GM18868 (cell line): Measurements from ENCODE around the gene CAPN2.
A peak's percentile ranks its signal among the peaks of the same experiment; 100 is the strongest.
"Not testable (repeated sequence)": the region's sequence is repeated elsewhere in the genome, so short reads cannot be mapped to it uniquely, and the experiment has no call there.

Experiments
- ATAC-seq: cut with Tn5 transposase; IDR thresholded peaks from one replicate; pipeline ENCODE4 v1.9.1; 2021; ENCODE audit warnings: mild to moderate bottlenecking, moderate library complexity; ENCODE audit not compliant: unreplicated experiment

CAPN2 gene

DNA sequence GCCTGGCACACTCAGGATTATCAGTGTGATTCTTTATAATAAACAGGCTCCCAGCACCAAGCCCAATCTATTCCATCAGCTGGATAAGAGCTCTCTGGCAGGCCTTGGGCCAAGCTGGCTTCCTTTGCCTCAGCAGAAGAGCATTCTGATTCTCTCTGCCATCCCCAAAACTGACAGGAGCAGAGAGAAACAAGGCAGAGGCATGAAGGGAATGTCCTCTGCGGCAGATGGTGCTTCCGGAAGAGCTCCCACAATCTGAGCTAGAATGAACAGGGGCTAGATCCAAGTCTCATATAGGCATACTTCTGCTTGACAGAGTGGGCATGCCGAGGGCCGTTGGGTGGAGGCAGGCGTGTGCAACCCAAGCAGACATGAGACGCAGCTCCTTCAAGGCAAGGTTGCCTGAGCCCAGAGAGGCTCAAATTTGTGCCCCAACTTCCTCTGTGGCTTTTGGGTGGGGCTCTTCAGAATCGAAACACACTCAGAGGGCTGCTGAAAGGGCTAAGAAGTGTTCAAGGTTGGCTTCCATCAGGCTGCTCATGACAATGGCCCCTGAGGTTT lies 4.0 kb downstream of the CAPN2 start:
- peak; percentile 47 for ATAC-seq

DNA sequence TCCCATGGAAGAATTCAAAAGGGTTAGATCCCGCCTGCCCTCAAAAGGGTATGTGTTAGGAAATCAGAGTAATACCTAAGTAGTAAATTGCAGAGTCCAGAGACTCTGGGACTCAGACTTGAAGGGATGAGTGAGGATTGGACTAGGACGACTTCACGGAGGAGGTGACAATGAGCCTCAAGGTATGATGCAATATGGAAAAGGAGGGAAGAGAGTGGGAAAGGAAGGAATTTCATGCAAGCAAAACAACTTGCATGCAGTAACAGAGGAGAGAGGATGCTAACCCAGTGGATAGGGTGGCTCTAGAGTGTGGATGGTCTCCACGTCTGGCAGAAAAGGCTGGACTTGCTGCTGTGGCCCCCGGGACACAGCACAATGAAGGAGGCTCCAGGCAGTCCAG lies 4.8 kb downstream of the CAPN2 start:
- ATAC-seq = no peak

DNA sequence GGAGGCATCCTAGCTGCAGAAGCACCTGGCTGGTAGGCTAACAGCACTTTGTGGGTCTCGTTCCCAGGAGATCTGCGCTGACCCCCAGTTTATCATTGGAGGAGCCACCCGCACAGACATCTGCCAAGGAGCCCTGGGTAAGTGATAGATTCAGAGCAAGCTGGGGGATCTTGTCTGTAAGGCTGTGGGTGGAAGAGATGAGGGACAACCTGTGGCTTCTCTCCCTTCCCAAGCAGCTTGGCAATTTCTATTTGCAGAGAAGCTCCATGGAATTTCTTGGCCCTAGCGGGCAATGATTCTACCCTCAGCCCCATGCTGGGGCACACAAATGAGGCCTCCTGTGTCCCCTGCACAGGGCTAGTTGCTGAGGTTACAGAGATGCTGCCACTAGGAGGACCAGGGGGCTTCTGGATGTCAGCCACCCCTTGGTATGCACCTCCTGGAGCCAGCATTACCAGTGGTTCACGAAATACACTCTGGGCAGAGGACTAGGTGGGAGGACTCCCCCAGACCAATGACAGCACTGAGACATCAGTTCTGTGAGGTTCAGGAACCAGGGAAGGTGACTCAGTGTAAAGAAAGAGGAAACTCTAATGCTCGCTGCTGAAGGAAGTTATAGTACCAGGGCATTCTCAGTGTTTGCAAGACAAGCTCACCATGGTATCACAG lies 5.5 kb downstream of the CAPN2 start:
- no peak for ATAC-seq

DNA sequence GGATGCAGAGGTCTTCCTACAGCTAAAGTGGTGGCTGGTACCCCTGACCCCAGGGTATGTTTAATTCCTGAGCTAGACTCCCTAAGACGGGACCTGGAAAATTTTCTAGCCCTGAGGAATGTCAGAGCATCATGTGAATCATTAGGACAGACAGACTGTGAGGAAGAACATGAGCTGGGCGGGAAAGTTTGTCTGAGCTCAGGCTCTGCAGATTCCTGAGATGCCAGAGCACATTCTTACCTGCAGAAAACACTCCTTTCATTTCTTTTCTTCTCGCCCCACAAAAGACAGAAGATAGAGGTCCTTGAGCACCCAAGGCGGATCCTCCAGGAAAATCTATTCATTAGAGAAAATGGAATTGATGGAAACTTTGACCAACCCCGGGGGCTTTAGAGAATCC lies 6.5 kb downstream of the CAPN2 start:
- no peak for ATAC-seq

DNA sequence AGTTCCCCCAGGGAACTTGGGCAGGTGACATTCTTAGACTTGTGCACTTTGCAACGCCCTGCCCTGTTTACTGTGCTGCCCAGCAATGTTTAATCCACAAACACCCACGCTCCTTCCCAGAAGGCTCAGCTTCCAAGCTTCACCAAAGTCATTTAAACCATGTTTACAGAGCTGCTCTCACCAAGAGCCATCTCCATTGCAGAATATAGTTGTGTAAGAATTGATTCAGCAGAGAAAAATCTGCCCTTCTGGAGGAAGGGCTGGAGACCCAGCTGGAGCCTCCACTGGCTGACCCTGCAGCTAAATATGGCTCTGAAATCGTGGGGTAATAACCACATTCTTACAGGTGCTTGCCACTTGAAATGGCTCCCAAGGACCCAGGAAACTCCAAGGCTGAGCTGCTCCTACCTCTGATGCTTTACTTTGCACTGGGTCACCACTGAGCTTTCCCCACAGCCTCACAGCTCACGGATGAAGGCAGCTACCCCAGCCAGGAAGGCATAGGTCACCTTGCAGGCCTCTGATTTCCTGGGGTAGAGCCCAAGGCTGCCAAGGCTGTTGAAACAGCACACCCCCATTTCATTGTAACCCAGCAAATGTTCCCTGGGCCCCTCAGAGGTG lies 8.7 kb downstream of the CAPN2 start:
- no peak for ATAC-seq

DNA sequence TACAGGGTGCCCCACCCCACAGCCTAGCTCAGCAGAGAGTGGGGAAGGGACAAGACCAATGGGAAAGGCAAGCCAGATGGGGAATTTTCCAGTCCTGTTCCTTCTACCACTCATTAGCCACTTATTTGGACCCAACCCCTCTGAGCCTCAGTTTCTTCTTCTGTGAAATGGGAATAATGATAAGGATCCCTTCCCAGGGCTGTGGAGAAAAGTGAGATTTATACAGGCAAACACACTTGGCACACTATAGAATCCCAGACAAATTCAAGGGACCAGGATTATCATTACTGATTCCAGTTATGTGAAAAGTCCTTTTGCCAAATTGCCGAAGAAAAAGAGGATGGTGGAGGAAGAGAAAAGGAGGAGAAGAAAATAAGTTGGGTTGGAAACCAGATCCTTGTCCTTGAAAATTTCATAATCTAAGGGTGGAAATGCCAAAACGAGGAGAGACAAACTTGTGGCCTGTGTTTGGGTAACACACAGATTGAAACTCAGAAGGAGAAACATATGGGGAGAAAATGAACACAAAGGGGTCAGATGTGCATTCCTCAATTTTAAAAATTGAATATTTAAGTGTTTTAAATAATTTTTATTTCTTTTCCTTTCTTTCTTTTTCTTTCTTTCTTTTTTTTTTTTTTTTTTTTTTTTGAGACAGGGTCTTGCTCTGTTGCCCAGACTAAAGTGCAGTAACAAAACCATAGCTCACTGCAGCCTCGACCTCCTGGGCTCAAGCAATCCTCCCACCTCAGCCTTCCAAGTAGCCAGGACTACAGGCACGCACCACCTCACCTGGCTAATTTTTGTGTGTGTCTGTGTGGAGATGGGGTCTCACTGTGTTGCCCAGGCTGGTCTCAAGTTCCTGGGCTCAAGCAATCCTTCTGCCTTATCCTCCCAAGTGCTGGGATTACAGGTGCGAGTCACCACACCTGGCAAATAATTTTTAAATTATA lies 9.6 kb downstream of the CAPN2 start:
- ATAC-seq = no peak

DNA sequence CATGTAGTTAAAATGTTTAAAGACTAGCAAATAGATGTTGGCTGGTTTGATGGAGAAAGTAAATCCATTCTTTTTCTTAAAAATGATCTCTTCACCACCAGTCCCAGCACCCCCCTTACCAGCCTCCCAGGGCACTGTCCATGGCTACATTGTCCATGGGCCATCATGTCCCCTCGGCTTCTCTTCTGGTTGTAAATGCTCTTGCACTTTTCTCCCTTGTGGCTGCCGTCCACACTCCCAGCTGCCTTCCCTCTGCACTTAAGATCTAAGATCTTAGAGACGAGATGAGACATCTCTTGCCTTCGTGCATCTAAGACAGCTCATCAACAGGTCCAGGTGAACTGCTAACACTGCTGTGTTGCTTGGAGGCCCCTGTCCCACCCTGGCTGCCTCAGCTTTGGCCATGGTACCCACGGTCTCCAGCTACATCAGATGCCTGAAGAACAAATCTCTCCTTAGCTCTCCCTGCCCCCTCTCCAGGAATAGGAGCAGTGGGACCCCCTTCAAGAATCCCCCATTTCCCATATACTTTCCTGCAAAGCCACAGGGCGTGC lies 11.1 kb downstream of the CAPN2 start:
- no peak for ATAC-seq

DNA sequence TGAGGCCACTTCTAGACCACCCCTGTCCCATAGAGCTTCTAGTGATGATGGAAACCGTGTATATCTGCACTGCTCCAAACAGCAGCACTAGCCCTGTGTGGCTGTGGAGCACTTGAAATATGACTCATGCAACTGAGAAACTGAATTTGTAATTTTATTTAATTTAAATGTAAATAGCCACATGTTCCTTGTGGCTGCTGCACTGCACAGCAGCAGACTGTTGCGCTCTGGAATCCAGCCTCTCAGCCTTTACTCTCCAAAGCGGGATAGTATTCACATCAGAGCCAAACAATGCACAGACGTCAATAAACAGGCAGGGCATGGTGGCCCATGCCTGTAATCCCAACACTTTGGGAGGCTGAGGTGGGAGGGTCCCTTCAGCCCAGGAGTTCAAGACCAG lies 12.0 kb downstream of the CAPN2 start:
- ATAC-seq = no peak

DNA sequence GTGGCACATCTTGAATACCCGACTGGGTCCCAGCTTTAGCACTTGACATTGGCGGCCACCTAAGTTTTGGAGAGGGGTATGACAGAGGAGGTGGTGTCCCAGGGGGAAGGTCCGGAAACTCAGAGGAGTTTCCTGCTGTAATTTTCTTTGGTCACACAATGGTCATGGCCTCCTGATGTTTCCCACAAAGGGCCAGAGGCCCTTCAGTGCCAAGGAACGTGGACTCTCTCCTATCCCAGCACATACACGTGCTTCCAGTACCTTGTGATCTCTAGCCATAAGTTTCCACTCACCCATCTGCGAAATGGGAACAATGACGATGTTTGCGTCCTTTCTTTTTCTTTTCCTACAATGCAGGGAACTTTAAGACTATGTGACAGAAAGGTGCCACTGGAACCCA lies 13.2 kb downstream of the CAPN2 start:
- ATAC-seq = no peak

DNA sequence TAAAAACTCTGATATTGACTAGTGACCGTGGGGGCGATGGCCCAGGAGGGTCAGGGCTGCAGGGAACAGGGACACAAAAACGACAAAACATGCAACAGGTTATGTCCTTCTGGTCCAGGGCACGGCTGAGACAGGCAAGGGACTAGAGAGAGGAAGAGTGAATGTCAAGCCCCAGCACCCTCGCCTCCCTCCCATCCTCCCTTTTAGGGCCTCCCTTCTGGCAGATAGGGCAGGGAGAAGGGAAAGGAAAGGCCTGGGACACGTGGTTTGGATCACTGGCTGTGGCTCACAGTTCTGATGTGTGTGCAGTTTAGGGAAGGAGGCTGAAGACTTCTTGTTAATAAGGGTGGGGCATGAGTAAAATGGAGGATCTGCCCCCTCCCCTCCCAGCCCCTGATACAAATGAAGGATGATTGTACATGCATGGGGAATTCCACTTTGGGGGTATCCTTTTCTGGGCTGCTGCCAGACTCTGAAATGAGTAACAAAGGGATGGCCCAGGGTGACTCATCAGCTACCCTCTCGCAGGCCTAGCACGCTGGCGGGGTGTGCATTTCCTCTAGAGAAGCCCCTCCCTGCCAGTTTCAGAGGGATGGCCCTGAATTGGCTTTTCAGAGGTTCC lies 14.2 kb downstream of the CAPN2 start:
- ATAC-seq = peak; percentile 97

DNA sequence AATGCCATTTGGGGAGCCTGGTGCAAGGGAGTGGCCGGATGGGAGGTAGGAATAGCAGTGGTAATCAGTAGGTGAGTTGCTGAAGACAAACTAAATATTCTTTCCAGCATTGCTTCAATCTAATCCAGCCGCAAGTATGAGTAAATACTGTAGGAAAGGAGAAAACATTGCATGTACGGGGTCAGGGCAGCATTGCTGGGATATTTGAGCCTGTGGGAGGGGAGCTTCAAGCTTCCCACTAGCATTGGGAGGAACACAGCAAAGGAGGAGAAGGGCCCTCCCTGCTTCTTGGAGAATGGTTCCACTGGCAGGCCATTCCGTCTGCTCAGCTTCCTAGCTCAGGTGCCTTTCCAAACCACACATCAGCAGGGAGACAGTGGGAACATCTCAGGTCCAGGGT lies 15.2 kb downstream of the CAPN2 start:
- ATAC-seq = no peak

DNA sequence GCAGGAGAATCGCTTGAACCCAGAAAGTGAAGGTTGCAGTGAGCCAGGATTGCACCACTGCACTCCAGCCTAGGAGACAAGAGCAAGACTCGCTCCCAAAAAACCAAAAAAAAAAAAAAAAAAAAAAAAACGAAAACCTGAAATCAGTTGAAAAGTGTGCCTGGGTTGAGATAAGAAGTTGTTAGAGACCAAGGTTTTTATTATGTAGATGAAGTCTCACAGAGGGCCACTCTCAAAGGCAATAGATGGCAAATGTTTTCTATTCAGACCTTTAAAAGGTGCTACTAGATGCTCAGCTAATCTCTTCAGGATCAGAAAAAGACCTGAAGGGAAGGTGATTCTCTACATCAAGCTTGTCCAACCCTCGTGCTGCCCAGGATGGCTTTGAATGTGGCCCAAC lies 17.6 kb downstream of the CAPN2 start:
- no peak for ATAC-seq

DNA sequence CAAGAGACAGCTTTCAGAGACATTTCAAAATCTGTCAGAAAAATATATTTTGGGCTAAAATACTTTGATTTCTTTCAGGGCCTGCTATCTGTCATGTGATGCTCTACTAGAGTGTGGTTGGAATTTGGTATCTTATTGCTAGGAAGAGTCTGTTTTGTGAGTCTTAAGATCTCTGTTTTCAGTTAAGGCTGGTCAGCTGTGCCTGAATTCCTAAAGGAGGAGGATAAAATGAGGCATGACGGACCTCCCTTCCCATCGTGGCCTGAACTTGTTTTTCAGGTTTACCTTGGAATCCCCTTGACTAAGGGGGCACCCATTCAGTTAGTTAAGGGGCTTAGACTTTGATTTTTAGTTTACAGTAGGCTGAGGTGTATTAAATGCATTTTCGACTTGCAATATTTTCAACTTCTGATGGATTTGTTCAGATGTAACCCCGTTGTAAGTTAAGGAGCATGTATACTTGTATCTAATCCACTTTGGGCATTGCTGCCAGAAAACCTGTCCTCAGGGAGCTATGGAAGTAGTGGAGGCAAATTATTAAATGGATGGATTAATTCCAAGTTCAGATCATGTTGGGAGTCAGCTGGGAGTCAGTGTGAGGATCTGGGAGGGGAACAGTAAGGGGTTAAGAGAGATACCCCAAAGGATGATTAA lies 18.3 kb downstream of the CAPN2 start:
- ATAC-seq = no peak

DNA sequence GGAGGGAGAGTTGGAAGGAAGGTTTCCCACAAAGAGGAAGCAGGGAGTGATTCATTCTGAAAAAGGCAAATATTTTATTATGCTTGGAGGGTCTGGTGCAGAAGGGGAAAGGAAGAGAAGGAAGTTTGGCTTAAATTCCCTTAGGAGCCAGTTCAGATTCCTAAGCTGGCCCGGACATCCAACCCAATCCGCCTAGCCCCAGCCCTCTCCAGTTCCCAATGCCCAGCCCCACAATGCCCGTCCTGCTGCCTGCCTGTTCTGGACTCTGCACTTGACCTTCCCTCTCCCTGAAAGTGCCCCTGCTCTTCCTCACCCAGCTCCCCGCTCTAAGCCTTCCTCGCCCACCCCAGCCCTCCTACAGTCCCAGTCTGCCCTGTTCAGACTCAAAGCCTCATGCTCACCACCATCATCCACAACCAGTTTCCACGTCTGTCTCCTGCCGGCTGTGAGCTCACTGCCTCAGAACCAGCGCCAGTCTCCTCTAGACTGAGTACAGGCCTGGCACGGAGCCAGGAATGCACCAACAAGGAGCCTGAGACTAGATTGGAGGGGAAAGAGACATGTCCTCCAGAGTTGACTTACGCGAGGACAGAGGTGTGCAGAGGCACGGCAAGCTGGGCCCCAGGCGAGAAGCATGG lies 18.9 kb downstream of the CAPN2 start:
- ATAC-seq = no peak

DNA sequence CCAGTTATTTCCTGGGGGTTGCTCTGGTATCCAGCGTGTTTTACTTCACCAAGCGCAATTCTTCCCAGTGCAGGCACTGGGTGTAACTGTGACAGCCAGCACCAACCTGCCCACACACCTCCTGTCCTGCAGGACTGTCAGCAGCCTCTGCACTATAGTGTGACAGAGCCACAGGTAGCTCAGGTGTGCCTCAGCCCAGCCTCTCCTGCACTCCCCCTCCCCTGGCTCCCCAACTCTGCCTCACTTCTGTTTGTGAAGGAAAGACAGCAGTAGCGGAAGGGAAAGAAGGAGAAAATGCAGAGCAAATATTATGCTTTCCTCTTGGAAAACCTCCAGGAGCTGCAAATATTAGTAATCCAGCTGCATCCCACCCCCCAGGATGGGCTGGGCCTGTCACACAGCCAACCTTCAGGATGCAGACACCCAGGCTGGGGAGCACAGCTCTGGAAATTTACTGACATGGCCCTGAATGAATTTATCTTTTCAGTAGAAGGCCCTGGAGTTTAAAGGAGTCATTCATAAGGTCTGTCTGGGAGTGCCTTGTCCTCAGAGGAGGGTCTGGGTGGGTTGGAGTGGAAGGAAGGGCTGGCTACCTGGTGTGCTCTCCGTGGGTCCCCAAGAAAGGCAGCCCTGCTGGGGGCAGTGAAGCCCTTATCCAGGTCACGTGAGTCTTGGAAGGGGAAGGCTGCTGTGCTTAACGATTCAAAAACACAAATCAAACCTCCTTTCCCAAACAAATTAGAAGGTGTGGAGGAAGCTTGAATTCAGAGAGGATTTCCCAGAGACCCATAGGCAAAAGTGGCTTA lies 20.9 kb downstream of the CAPN2 start:
- ATAC-seq = no peak

DNA sequence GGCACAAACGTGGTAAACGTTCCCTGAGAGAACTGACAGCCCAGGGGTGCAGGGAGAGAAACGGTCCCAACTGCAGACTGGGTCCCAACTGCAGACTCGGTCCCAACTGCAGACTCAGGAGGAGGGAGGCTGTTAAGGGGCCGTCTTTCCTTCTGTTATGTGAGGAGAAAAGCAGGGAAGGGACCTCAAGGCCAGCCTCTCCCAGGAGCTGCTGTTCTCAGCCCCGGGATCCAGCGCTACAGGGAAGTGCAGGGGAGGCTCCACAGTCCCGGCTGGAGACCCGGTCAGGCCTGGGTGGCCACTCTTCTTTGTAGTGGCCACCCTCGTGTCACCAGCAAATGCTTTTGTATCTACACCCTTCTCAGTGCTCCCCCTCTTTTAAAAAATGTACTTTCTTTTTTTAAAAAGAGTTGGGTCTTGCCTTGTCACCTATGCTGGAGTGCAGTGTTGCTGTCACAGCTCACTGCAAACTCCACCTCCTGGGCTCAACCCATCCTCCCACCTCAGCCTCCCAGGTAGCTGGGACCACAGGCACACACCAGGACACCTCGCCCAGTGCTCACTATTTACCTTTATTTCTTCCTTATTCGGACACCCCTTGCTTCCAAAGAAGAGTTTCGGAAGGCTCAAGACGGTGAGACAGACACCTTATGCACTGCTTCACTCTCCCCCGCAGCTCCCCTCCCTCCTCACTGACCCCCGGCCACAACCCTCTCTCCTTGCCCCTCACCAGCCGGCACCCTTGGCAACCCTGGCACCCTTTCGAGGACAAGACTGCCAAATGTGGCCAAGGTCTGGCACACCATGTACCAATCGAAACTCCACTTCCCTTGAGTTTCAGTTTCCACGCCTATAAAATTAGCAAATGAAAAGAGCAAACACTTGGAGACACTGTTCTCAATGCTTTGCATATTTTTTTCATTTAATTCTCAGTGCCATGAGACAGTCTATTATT lies 21.8 kb downstream of the CAPN2 start:
- ATAC-seq = no peak

DNA sequence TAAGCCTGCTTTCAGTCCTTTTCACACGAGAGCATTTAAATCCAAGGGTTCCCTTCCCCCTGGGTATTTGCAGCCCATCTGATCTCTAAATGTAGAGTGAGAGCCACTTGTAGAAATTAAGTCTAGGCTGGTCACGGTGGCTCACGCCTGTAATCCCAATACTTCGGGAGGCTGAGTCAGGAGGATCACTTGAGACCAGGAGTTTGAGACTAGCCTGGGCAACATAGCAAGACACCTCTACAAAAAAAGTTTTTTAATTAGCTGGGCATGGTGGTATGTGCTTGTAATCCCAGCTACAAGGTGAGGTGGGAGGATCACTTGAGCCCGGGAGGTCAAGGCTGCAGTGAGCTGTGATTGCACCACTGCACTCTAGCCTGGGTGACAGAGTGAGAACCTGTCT lies 24.3 kb downstream of the CAPN2 start:
- not testable (repeated sequence) for ATAC-seq

DNA sequence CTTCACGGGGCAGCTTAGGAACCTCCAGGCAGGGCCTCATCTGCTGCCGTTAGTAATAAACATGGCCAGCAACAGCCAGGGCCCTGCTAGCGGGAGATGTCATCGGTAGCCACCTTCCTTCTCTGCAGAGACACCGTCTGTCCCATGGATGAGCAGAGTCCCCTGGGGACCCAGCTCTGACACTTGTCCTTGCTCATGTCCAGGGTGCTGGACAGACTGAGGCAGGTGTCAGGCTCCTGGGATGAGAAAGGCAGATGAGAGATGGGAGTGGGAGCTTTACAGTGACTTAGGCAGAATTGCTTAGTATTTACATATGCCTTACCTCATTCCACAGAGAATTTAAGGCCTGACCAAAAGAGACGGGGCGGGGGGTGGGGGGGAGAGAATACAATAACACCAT lies 25.0 kb downstream of the CAPN2 start:
- ATAC-seq = no peak
